H1 (cell line): ENCODE measurements around the gene SPG11. TPM values are rescaled to one million over a fixed set of nuclear protein-coding genes. Genes with fewer than 3 reads are reported as not detected.

Source experiments
- CTCF ChIA-PET: fragments of 300-600 bp; sonication (Branson Sonifier 250); formaldehyde crosslinking; loops from one replicate; lab custom pipeline; 2021; ENCODE audit not compliant: partially characterized antibody; lab: Charles Lee
- POLR2A ChIA-PET: fragments of 300-600 bp; sonication (Branson Sonifier 250); formaldehyde crosslinking; loops from one replicate; lab custom pipeline; 2021; ENCODE audit warnings: inconsistent platforms; ENCODE audit not compliant: partially characterized antibody; lab: Charles Lee
- DNase-seq, 2 experiments: peaks; one replicate each; pipeline versions ENCODE4 v3.0.0 to v3.0.0-alpha.2; 2010 to 2022; ENCODE audit warnings: low spot score in 2 of 2, low read depth in 1 of 2, mixed read lengths in 1 of 2
- FAIRE-seq: peaks from 2 replicates; lab custom pipeline; 2011; peaks lifted over from hg19 to GRCh38; lab: Jason Lieb, UNC
- H2AFZ ChIP-seq: 2 replicates; pipeline ENCODE4 v1.8.1; 2012; ENCODE audit warnings: low read length, inconsistent platforms
- H2AK5ac ChIP-seq: 2 replicates; pipeline ENCODE4 v1.6.1; 2013; ENCODE audit warnings: low read depth, low read length
- H2BK120ac ChIP-seq: replicated peaks from 2 replicates; pipeline ENCODE3; 2013; ENCODE audit warnings: low read depth, low read length, inconsistent platforms
- H2BK12ac ChIP-seq: 2 replicates; pipeline ENCODE4 v1.6.1; 2013; ENCODE audit warnings: low read depth, low read length
- H2BK15ac ChIP-seq: 2 replicates; pipeline ENCODE4 v1.6.1; 2013; ENCODE audit warnings: low read length
- H2BK20ac ChIP-seq: 2 replicates; pipeline ENCODE4 v1.6.1; 2013; ENCODE audit warnings: low read length
- H2BK5ac ChIP-seq: 2 replicates; pipeline ENCODE4 v1.6.1; 2013; ENCODE audit warnings: low read depth, low read length
- H3K14ac ChIP-seq: 2 replicates; pipeline ENCODE4 v1.6.1; 2013; ENCODE audit warnings: inconsistent platforms; ENCODE audit not compliant: insufficient read length
- H3K18ac ChIP-seq: 2 replicates; pipeline ENCODE4 v1.6.1; 2013; ENCODE audit warnings: low read length; ENCODE audit errors: extremely low read depth
- H3K23ac ChIP-seq: 2 replicates; pipeline ENCODE4 v1.6.1; 2013; ENCODE audit warnings: inconsistent platforms; ENCODE audit not compliant: insufficient read length
- H3K23me2 ChIP-seq: 2 replicates; pipeline ENCODE4 v1.6.1; 2013; ENCODE audit warnings: low read depth, low read length
- H3K27ac ChIP-seq: 2 replicates; pipeline ENCODE4 v1.6.1; 2011; ENCODE audit warnings: low read depth, low read length, inconsistent platforms
- H3K27me3 ChIP-seq, 4 experiments: replicated peaks in 1 of 4; 1 replicate in 1 of 4; 2 replicates in 3 of 4; pipeline versions ENCODE4 v1.6.1 to v1.8.1; 2011 to 2013; ENCODE audit warnings: low read length in 3 of 4, mild to moderate bottlenecking in 3 of 4, inconsistent platforms in 2 of 4, mixed read lengths in 2 of 4, moderate library complexity in 1 of 4; ENCODE audit not compliant: control insufficient read depth in 3 of 4, insufficient read depth in 3 of 4; ENCODE audit errors: extremely low read depth in 1 of 4
- H3K36me3 ChIP-seq, 4 experiments: 2 replicates each; pipeline versions ENCODE4 v1.6.1 to v1.8.1; 2011 to 2013; ENCODE audit warnings: mild to moderate bottlenecking in 4 of 4, low read length in 3 of 4, moderate library complexity in 2 of 4, control low read depth in 1 of 4, inconsistent platforms in 1 of 4; ENCODE audit not compliant: insufficient read depth in 4 of 4, control insufficient read depth in 2 of 4
- H3K4ac ChIP-seq: replicated peaks from 2 replicates; pipeline ENCODE3; 2013; ENCODE audit warnings: low read length, low read depth, mixed read lengths, inconsistent platforms; ENCODE audit not compliant: insufficient read length
- H3K4me1 ChIP-seq, 4 experiments: replicated peaks in 1 of 4; 1 replicate in 1 of 4; 2 replicates in 3 of 4; pipeline versions ENCODE4 v1.6.1 to v1.8.1; 2011 to 2013; ENCODE audit warnings: low read length in 3 of 4, inconsistent platforms in 2 of 4, mixed read lengths in 1 of 4; ENCODE audit not compliant: insufficient read depth in 4 of 4, control insufficient read depth in 3 of 4
- H3K4me2 ChIP-seq, 2 experiments: 2 replicates each; pipeline versions ENCODE4 v1.6.1 to v1.8.1; 2011 to 2013; ENCODE audit warnings: low read depth in 2 of 2, low read length in 2 of 2, control low read depth in 1 of 2, inconsistent platforms in 1 of 2, mild to moderate bottlenecking in 1 of 2; ENCODE audit not compliant: insufficient read depth in 1 of 2
- H3K4me3 ChIP-seq, 4 experiments: fragments of 200-600, 300-600 bp in 1 of 4; sonication (generic), shearing (Covaris generic), sonication (Bioruptor Twin) in 1 of 4; 2 replicates each; pipeline versions ENCODE4 v1.5.1 to v1.8.1; 2011 to 2016; ENCODE audit warnings: low read length in 4 of 4, low read depth in 3 of 4, control low read depth in 2 of 4, inconsistent platforms in 2 of 4, mild to moderate bottlenecking in 2 of 4, mixed read lengths in 1 of 4, moderate library complexity in 1 of 4; ENCODE audit not compliant: insufficient read depth in 2 of 4; ENCODE audit errors: extremely low read depth in 1 of 4
- H3K56ac ChIP-seq: replicated peaks from 2 replicates; pipeline ENCODE3; 2013; ENCODE audit warnings: low read depth, mild to moderate bottlenecking, mixed read lengths, low read length, inconsistent platforms; ENCODE audit not compliant: insufficient read length
- H3K79me1 ChIP-seq: 2 replicates; pipeline ENCODE4 v1.6.1; 2013; ENCODE audit warnings: low read depth, low read length, control low read depth
- H3K79me2 ChIP-seq, 2 experiments: 2 replicates each; pipeline versions ENCODE4 v1.6.1 to v1.8.1; 2012 to 2013; ENCODE audit warnings: low read length in 2 of 2, mild to moderate bottlenecking in 2 of 2, inconsistent platforms in 1 of 2; ENCODE audit not compliant: insufficient read depth in 2 of 2, control insufficient read depth in 1 of 2
- H3K9ac ChIP-seq, 4 experiments: replicated peaks in 1 of 4; 1 replicate in 1 of 4; 2 replicates in 3 of 4; pipeline versions ENCODE4 v1.6.1 to v1.8.1; 2011 to 2013; ENCODE audit warnings: low read depth in 3 of 4, low read length in 3 of 4, control low read depth in 2 of 4, mild to moderate bottlenecking in 2 of 4, moderate library complexity in 2 of 4, inconsistent platforms in 1 of 4; ENCODE audit errors: extremely low read depth in 1 of 4
- H3K9me3 ChIP-seq, 2 experiments: 2 replicates each; pipeline versions ENCODE4 v1.6.1 to v1.8.1; 2012 to 2013; ENCODE audit warnings: mild to moderate bottlenecking in 2 of 2, moderate library complexity in 2 of 2, control low read depth in 1 of 2, inconsistent platforms in 1 of 2, low read depth in 1 of 2, low read length in 1 of 2, mixed read lengths in 1 of 2; ENCODE audit not compliant: insufficient read depth in 2 of 2
- H4K20me1 ChIP-seq, 2 experiments: replicated peaks in 1 of 2; 2 replicates each; pipeline versions ENCODE3 to v1.8.1; 2011 to 2013; ENCODE audit warnings: inconsistent platforms in 2 of 2, low read length in 2 of 2, mild to moderate bottlenecking in 1 of 2; ENCODE audit not compliant: insufficient read depth in 2 of 2, control insufficient read depth in 1 of 2
- H4K5ac ChIP-seq: 2 replicates; pipeline ENCODE4 v1.6.1; 2013; ENCODE audit warnings: low read length, low read depth, mixed read lengths, inconsistent platforms; ENCODE audit not compliant: insufficient read length
- H4K8ac ChIP-seq: 2 replicates; pipeline ENCODE4 v1.8.0; 2013; ENCODE audit warnings: mild to moderate bottlenecking, moderate library complexity, low read length, inconsistent platforms; ENCODE audit not compliant: insufficient read depth; ENCODE audit errors: extremely low read depth
- H4K91ac ChIP-seq: replicated peaks from 2 replicates; pipeline ENCODE3; 2013; ENCODE audit warnings: low read length, mixed read lengths, inconsistent platforms; ENCODE audit not compliant: insufficient read length
- POLR2A ChIP-seq, 2 experiments: IDR thresholded peaks; 1 replicate in 1 of 2; 2 replicates in 1 of 2; pipeline ENCODE4 v1.6.1; 2011; ENCODE audit warnings: low read depth in 2 of 2, low read length in 2 of 2, mild to moderate bottlenecking in 2 of 2; ENCODE audit errors: control extremely low read depth in 1 of 2
- POLR2AphosphoS5 ChIP-seq: IDR thresholded peaks from 2 replicates; pipeline ENCODE4 v1.6.1; 2011; ENCODE audit warnings: low read depth, low read length
- ZNF274 ChIP-seq: IDR thresholded peaks from 2 replicates; pipeline ENCODE4 v1.7.0; 2012; ENCODE audit warnings: low read length, borderline replicate concordance; ENCODE audit errors: extremely low read depth
- WGBS, 2 experiments: shearing (Covaris generic) in 1 of 2; methylation state at CpG; one replicate each; pipeline versions ENCODE4 v1.1.6 to v1.1.7; 2013 to 2015; ENCODE audit warnings: low lambda C conversion rate in 2 of 2, mixed read lengths in 2 of 2, inconsistent platforms in 1 of 2, low coverage in 1 of 2, missing lambda C conversion rate in 1 of 2; ENCODE audit not compliant: insufficient replicate concordance in 2 of 2, insufficient coverage in 1 of 2, insufficient read length in 1 of 2; ENCODE audit errors: extremely low coverage in 1 of 2, missing lambda C conversion rate in 1 of 2; 5-methylcytosine and 5-hydroxymethylcytosine counted together
- polyA plus RNA-seq, 7 experiments: library from polyadenylated mRNA; depleted of rRNA in 3 of 7; stranded (reverse) in 5 of 7; unstranded in 2 of 7; fragments of >200 nt in 5 of 7; fragments of 200-250 nt in 2 of 7; gene quantifications; 1 replicate in 5 of 7; 2 replicates in 1 of 7; 4 replicates in 1 of 7; pipeline versions ENCODE4 v1.2.1 to v1.2.3, GENCODE V29; 2011 to 2013; ENCODE audit warnings: missing spikeins in 2 of 7, mixed read lengths in 2 of 7
- total RNA-seq: library from RNA; stranded (reverse); fragmentation: NEBNext Ultra II Directional; extraction: Animal tissue kit (Norgen Biotek cat#: 25700); gene quantifications from 2 replicates; pipeline ENCODE4 v1.2.1, GENCODE V29; 2021

SPG11 gene
- total and polyA plus RNA-seq, 2 of the 8 experiments (the other 6 are each of a cell fraction or from before 2014, with no cell fraction given) = 37.1 to 38.6 TPM

- WGBS, 2 experiments = 96% methylated on average over 8 of the region's 8 CpGs; no CpG with 5 or more reads in 1 of the 2 experiments
- no peak overlapping the region for H4K5ac ChIP-seq
- H3K9me3 ChIP-seq = peaks cover 16 to 20% of the 10 kb centered on the region in 2 experiments
- FAIRE-seq (no peak), DNase-seq (no peak)
- H3K27me3 ChIP-seq = no peaks in the 10 kb centered on the region
- H3K23ac ChIP-seq = no peak overlapping the region
- H2BK120ac ChIP-seq = no peak overlapping the region
- no peak overlapping the region for H4K8ac ChIP-seq
- H2AK5ac ChIP-seq = no peak overlapping the region
- H3K4me3 ChIP-seq = no peak overlapping the region
- no peak overlapping the region for H2BK12ac ChIP-seq
- H3K79me1 ChIP-seq = no peaks in the 10 kb centered on the region
- H3K27ac ChIP-seq = no peak overlapping the region
- H3K4me2 ChIP-seq = no peak overlapping the region
- H3K9ac ChIP-seq = no peak overlapping the region; a peak in 1 of 7 replicates
- H3K23me2 ChIP-seq = no peaks in the 10 kb centered on the region
- no peak overlapping the region for H3K4ac ChIP-seq
- ChIA-PET POLR2A (interaction anchor here (0.7 to 1.4 kb wide), 2 partner anchors 9 to 29 kb away, joined by 4 to 6 read pairs; partner anchors contain the start of gene EIF3J), CTCF (no interaction called here)
- H3K79me2 ChIP-seq = no peaks in the 10 kb centered on the region
- no peak overlapping the region for H3K18ac ChIP-seq
- no peak overlapping the region for H2BK15ac ChIP-seq
- peaks cover 25 to 77% (median 57%) of the 10 kb centered on the region in 4 experiments for H3K36me3 ChIP-seq
- no peak overlapping the region for H4K91ac ChIP-seq
- H3K56ac ChIP-seq = no peak overlapping the region
- H2AFZ ChIP-seq = no peak overlapping the region
- TF ChIP-seq ZNF274 (no peak), POLR2AphosphoS5 (0 out of 2 replicates have a peak, but pooled peaks have one; percentile 50), POLR2A (IDR thresholded peaks at IDR 0.05; ENCODE audit: control extremely low read depth in 1 of 2, low read depth in 2 of 2, low read length in 2 of 2) (peak in 1 of 2 experiments; percentile 20; a peak in 1 of 3 replicates)
- no peaks in the 10 kb centered on the region for H3K4me1 ChIP-seq
- no peak overlapping the region for H2BK5ac ChIP-seq
- H2BK20ac ChIP-seq = no peak overlapping the region
- H3K14ac ChIP-seq = no peak overlapping the region
- peaks cover 0 to 2% of the 10 kb centered on the region in 2 experiments for H4K20me1 ChIP-seq
These were observed 97.9 kb downstream of the SPG11 start for GRCh38 chr15:44565387-44566154.
